ENCODE data around the gene MTCH1.

The MTCH1 gene

DNA sequence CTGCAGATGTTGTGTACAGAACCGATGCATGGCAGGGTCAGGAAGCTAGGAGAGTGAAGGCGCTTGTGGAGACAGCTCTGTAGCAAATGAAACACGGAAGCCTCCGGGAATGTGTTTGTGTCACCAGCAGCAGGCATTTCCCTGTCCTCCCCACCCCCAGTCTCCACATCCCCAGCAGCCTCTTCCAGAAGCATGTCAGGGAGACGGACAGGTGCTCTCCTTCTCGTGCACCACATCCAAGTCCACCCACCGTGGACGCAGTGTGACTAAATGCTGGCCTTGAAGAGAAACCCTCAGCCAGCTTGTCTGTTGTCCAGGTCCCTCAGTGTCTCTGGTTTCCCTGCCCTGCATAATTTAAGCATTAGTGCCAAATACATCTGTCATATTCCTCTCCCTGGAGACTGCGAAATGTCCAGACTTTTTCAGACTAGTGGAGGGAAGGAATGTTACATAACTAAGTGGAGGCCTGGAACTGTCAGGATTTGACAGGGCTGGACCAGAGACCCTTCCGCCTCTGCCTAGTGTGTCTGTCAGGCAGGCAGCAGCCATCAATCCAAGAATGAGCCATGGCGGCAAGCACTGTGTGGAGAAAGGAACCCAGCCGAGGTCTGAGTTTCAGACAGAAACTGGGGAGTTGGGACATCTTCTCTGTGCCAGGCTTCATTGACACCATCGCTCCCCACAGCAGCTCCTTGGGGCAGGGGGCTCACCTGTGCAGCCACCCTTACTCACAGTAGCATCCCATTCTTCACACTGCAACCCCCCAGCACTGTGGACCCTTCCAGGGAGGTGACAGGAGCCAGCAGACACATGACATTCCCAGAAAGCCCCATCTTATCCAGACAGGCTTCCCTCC lies 58.1 kb downstream of the MTCH1 start:
- DNase-seq (ENCODE audit: low read depth in 1 of 2, low spot score in 1 of 2), result no peak
- no peak for TF ChIP-seq JUND (IDR thresholded peaks at IDR 0.05; ENCODE audit: low read depth)
- in situ Hi-C loops (cut with HindIII; ENCODE audit: low pct_unique_long_range_greater_than_20kb, low sequenced_read_pairs), result no loop called here

DNA sequence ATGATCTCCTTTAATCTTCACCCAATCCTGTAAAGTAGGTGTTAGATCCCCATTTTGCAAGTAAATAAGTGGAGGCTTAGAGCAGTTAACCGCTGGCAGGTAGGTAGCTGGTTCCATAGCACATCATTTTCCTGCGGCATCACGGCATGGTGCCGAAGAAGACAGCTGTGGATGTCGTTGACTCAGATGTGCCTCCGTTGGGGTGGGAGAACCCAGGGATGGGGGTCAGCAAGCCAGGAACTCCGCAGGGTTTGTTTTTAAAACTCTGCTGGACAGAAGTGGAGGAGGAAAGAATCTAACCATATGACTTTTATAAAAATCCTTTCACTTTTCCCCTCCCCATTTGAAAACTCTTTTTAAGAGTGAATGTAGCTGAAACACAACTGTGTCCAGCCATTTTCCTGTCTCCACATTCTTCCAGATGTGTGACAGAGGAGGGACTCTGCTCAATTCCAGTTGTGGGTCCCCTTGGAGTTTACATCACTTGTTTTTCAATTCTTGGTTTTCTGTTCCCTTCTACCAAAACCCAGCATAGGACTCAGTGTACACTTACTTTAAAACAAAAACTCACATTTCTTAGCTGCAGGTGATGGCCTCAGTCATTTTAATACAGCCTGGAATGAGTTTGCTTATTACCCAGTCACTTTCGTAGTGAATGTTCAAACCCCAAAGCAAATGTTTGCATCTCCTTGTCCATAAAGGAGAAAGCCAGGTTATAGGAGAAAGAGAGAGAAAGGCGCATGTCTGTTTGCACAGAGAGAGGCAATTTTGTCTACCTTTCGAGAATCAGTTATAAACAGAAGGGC lies 59.1 kb downstream of the MTCH1 start:
- in situ Hi-C loops (cut with HindIII; ENCODE audit: low pct_unique_long_range_greater_than_20kb, low sequenced_read_pairs), result no loop called here
- no peak for TF ChIP-seq JUND (IDR thresholded peaks at IDR 0.05; ENCODE audit: low read depth)
- no peak for DNase-seq (ENCODE audit: low read depth in 1 of 2, low spot score in 1 of 2)

DNA sequence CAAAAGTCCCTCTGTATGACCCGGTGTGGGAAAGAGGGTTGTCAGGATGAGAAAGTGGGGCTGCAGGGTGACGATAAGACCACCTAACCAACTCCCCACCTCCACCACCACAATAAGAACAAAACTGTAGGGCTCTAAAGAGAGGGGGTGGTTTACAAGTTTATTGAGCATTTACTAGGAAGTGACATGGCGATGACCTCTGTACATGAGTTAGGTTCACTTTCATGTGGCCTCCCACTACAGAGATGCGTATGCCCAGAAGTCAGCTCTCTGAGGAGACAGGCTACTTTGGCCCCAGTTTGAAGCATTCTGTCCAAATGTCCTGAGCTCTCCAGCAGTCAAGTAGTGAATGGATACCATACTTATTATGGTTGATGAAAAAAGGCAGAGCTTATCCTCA lies 60.2 kb downstream of the MTCH1 start:
- DNase-seq (ENCODE audit: low read depth in 1 of 2, low spot score in 1 of 2), result no peak
- in situ Hi-C loops (cut with HindIII; ENCODE audit: low pct_unique_long_range_greater_than_20kb, low sequenced_read_pairs), result no loop called here
- TF ChIP-seq JUND (IDR thresholded peaks at IDR 0.05; ENCODE audit: low read depth), result no peak

DNA sequence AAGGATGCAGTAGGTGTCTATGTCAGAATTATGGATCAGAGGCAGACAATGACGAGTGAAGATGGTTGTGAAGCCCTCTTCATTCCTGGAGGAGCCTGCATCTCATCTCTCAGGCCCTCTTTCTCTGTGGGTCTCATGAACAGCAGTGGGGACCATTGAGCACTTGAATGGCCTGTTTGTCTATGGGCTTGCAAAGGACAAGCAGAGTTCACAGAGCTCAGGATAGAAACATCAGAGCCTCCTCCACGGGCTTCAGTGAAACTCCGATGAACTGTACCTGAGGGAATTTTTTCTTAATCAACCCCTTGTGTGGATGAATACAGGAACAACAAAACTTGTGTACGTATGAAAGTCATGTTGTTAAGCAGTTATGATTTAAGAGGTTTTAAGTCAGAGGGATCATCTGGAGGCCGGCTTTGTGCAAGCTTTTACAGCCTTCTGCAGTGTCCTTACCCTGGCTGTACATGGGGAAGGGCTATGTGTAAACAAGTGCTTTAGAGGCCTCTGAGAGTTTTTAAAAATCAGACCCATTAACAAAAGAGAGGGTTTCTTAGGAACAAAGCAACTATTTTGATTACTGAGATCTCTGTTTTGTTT lies 61.1 kb downstream of the MTCH1 start:
- DNase-seq (ENCODE audit: low read depth in 1 of 2, low spot score in 1 of 2), result no peak
- no peak for TF ChIP-seq JUND (IDR thresholded peaks at IDR 0.05; ENCODE audit: low read depth)
- in situ Hi-C loops (cut with HindIII; ENCODE audit: low pct_unique_long_range_greater_than_20kb, low sequenced_read_pairs), result no loop called here

DNA sequence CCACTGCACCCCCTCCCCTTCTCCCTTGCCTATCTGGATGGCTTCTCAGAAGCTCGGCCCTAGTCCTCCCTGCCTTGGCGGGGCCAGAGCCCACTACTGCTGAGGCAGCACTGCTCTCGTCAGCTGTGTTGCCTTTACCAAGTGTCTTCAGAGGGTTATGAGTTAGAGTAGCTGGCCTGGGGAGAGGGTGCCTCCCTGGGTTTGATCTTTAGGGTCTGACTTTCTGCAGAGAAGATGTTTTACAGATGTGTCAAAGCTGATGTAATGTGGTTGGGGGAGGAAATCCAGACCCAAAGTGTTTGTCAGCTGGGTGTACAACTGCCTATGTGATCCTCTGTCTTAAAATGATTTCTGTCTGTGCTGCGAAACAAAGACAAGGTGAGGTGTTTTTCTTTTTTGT lies 61.9 kb downstream of the MTCH1 start:
- TF ChIP-seq JUND (IDR thresholded peaks at IDR 0.05; ENCODE audit: low read depth), result no peak
- in situ Hi-C loops (cut with HindIII; ENCODE audit: low pct_unique_long_range_greater_than_20kb, low sequenced_read_pairs), result no loop called here
- DNase-seq (ENCODE audit: low read depth in 1 of 2, low spot score in 1 of 2), result no peak

DNA sequence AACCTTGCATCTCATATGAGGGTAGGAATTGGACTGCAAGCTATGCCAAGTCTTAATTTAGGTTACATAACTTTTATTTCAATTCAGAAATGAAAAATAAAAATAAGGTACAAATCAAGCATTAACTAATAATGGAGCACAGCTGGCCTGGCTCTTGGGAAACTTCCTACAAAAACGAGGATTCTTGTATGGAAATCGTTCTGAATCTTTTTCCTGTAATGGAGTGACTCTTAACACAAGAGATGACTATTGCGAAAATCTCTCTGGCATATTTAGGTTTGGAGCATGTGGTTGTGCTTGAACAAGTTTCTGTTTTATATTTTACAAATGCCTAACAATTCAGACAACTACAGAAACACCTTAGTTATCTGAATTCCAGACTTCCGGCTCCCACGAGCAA lies 65.5 kb downstream of the MTCH1 start:
- no peak for DNase-seq (ENCODE audit: low read depth in 1 of 2, low spot score in 1 of 2)
- in situ Hi-C loops (cut with HindIII; ENCODE audit: low pct_unique_long_range_greater_than_20kb, low sequenced_read_pairs), result no loop called here
- TF ChIP-seq JUND (IDR thresholded peaks at IDR 0.05; ENCODE audit: low read depth), result no peak

DNA sequence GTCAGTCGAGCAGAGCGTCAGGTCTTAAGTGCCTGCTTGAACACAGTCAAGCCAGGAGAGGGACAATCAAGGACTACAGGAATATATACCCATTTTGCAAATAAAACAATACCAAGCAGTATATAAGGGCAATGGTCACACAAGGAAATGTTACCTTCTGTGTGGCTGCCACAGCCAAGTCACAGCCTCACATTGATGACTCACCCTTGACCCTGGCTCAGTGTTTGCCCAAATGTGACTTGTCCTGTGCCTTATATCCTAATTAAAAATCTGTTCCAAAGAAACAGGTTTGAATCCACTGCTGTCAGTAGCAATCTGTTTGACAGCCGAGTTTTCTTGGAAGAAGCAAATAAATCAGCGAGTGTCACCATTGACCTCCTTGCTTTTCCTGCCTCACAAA lies 65.9 kb downstream of the MTCH1 start:
- no peak for TF ChIP-seq JUND (IDR thresholded peaks at IDR 0.05; ENCODE audit: low read depth)
- in situ Hi-C loops (cut with HindIII; ENCODE audit: low pct_unique_long_range_greater_than_20kb, low sequenced_read_pairs), result no loop called here
- DNase-seq (ENCODE audit: low read depth in 1 of 2, low spot score in 1 of 2), result no peak
